ENCODE data around the gene FAM228A.

FAM228A gene

GRCh38 chr2:24231461-24231881 lies 56.6 kb downstream of the FAM228A start:
- peak; percentile 4 for DNase-seq

- DNase-seq: peak; percentile 17
Observed at GRCh38 chr2:24233321-24233720, 58.5 kb downstream of the FAM228A start.

GRCh38 chr2:24237313-24237712 lies 62.5 kb downstream of the FAM228A start:
- no peak for DNase-seq

- peak; percentile 82 for DNase-seq
Observed at GRCh38 chr2:24238158-24238557, 63.3 kb downstream of the FAM228A start.

DNA sequence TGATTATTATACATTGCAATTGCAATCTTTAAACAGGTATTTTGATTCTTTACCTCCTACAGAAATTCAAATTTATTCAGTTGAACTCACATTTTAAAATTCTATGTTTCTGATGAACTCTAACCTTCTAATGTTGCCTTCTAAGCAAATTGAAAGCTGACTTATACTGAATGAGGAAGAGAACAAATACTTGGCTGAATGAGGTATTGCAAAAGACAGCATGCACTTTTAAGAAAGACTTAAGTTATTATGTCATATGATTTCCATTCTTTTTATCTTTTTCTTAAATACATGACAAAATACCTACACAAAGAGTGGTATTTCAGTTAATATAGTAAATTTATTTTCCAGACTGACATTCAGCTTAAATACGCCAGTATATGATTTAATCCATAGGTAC lies 64.7 kb downstream of the FAM228A start:
- no peak for DNase-seq

Data from NCI-H69 (cell line).